Caco-2 (cell line): Measurements from ENCODE around the gene SEPTIN11. TPM values are rescaled to one million over a fixed set of nuclear protein-coding genes. Genes with fewer than 3 reads are reported as not detected.

Experiments
- BruUV-seq: library from RNA; stranded (reverse); fragments of 400-500 nt; replicated peaks from 2 replicates; lab custom pipeline; 2021; lab: Mats Ljungman, UMichigan
- CTCF ChIA-PET: fragments of 300-600 bp; sonication (Branson Sonifier 250); formaldehyde crosslinking; loops from one replicate; lab custom pipeline; 2022; ENCODE audit warnings: antibody characterized with exemption; lab: Charles Lee
- POLR2A ChIA-PET: fragments of 300-600 bp; sonication (Branson Sonifier 250); formaldehyde crosslinking; loops from one replicate; lab custom pipeline; 2022; ENCODE audit warnings: antibody characterized with exemption; lab: Charles Lee
- DNase-seq, 2 experiments: peaks; one replicate each; pipeline versions ENCODE4 v3.0.0 to v3.0.0-alpha.2; 2020 to 2022
- H3K27me3 ChIP-seq: replicated peaks from 2 replicates; pipeline ENCODE4 v1.6.0; 2011; ENCODE audit warnings: low read length; ENCODE audit not compliant: control insufficient read depth, insufficient read depth
- H3K36me3 ChIP-seq: 2 replicates; pipeline ENCODE4 v1.5.1; 2011; ENCODE audit warnings: low read length; ENCODE audit not compliant: control insufficient read depth, insufficient read depth
- H3K4me1 ChIP-seq: fragments of 250-450 bp; sonication (Bioruptor Pico); 2 replicates; pipeline ENCODE4 v1.5.1; 2020; ENCODE audit warnings: mild to moderate bottlenecking
- H3K4me3 ChIP-seq: 2 replicates; pipeline ENCODE4 v1.5.1; 2011; ENCODE audit warnings: low read depth, mild to moderate bottlenecking, control low read depth, low read length
- H3K9me3 ChIP-seq: fragments of 250-450 bp; sonication (Bioruptor Pico); 2 replicates; pipeline ENCODE4 v1.5.1; 2020; ENCODE audit warnings: mild to moderate bottlenecking, moderate library complexity
- H3K27ac Mint-ChIP-seq: one replicate; pipeline ENCODE4 v1.8.0; 2022; ENCODE audit warnings: mixed read lengths; ENCODE audit not compliant: unreplicated experiment
- H3K27me3 Mint-ChIP-seq: one replicate; pipeline ENCODE4 v1.8.0; 2022; ENCODE audit warnings: mixed read lengths; ENCODE audit not compliant: insufficient read depth, unreplicated experiment
- H3K36me3 Mint-ChIP-seq: one replicate; pipeline ENCODE4 v1.8.0; 2022; ENCODE audit warnings: mild to moderate bottlenecking, mixed read lengths; ENCODE audit not compliant: insufficient read depth, unreplicated experiment
- H3K4me1 Mint-ChIP-seq: one replicate; pipeline ENCODE4 v1.8.0; 2022; ENCODE audit warnings: low read depth, mixed read lengths; ENCODE audit not compliant: unreplicated experiment
- H3K4me3 Mint-ChIP-seq: one replicate; pipeline ENCODE4 v1.8.0; 2022; ENCODE audit warnings: mild to moderate bottlenecking, moderate library complexity, mixed read lengths; ENCODE audit not compliant: unreplicated experiment
- H3K9me3 Mint-ChIP-seq: one replicate; pipeline ENCODE4 v1.8.0; 2022; ENCODE audit warnings: mixed read lengths; ENCODE audit not compliant: unreplicated experiment
- CTCF ChIP-seq, 2 experiments: fragments of 200-600 bp in 1 of 2; IDR thresholded peaks; 1 replicate in 1 of 2; 2 replicates in 1 of 2; pipeline versions ENCODE4 v1.5.1 to v1.8.0; 2011 to 2022; ENCODE audit warnings: antibody characterized with exemption in 1 of 2, control low read depth in 1 of 2, inconsistent platforms in 1 of 2, low read depth in 1 of 2, low read length in 1 of 2, mild to moderate bottlenecking in 1 of 2, moderate library complexity in 1 of 2; ENCODE audit not compliant: insufficient read depth in 1 of 2, severe bottlenecking in 1 of 2, unreplicated experiment in 1 of 2
- intact Hi-C: fragments of 100-400 bp; cut with micrococcal nuclease; formaldehyde crosslinking; loops from one replicate; pipeline ENCODE4 v1.10.0; 2022; ENCODE audit not compliant: unreplicated experiment
- total RNA-seq: library from RNA; stranded (reverse); gene quantifications from 2 replicates; pipeline ENCODE4 v1.2.3, GENCODE V29; 2022

The SEPTIN11 gene
- total RNA-seq, 1 experiment from 2014 or later, result 127 TPM

DNA sequence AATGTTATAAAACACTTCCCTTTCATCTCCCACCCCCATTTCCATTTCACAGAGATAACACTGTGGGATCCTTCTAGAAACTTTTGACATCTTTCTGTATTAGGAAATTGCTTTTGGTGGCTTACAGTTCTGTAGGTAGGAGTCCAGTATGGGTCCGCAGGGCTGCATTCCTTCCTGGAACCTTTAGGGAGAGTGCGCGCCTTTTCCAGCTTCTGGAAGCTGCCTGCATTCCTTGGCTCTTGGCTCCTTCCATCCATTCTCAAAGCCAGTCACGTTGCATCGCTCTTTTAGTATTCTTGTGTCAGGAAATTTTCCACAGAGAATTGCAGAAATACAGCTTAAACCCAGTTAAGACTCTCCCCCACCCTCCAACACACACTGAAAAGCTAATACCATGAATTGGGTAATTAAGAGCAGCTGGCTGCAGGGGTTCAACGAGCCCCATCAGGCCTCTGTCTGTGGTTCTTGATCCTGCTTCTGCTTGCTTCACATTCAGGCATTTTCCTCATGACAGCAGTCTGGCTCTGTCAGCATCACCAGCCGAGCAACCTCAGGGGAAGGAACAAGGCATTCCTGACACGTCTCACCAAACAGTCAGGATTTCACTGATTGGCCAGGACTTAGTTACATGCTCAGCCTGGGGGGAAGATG is 48.8 kb downstream of the SEPTIN11 start:
- H3K9me3 Mint-ChIP-seq, result no peaks in the 10 kb centered on the region
- intact Hi-C loops, result no loop called here
- peaks cover 28% of the 10 kb centered on the region for H3K36me3 Mint-ChIP-seq
- H3K27ac Mint-ChIP-seq, result peak overlapping the region; percentile 32
- H3K4me3 ChIP-seq, result no peak overlapping the region
- no peaks in the 10 kb centered on the region for H3K27me3 ChIP-seq
- H3K4me3 Mint-ChIP-seq, result no peak overlapping the region
- H3K4me1 ChIP-seq, result no peaks in the 10 kb centered on the region
- H3K36me3 ChIP-seq, result no peaks in the 10 kb centered on the region; the same call in 1 of the 2 replicates
- H3K27me3 Mint-ChIP-seq, result no peaks in the 10 kb centered on the region
- H3K9me3 ChIP-seq, result no peaks in the 10 kb centered on the region
- no peak for DNase-seq
- CTCF ChIA-PET, result no interaction called here
- POLR2A ChIA-PET, result no interaction called here
- H3K4me1 Mint-ChIP-seq, result no peaks in the 10 kb centered on the region
- no peak for TF ChIP-seq CTCF (IDR thresholded peaks at IDR 0.05; ENCODE audit: insufficient read depth in 1 of 2, low read depth in 1 of 2, low read length in 1 of 2, severe bottlenecking in 1 of 2, unreplicated experiment in 1 of 2)
- no TSS peak for BruUV-seq

Other genes with a start within 250 kb of the SEPTIN11 start
- gene SOWAHB, start 51.6 kb upstream of the SEPTIN11 start, total RNA-seq, result 6.3 and 7.4 TPM in 2 replicates
- 153 and 164 TPM in 2 replicates for gene CCNI, start 126.2 kb downstream of the SEPTIN11 start, total RNA-seq
- 25.6 and 26.0 TPM in 2 replicates for gene CCNG2, start 207.5 kb downstream of the SEPTIN11 start, total RNA-seq